Measurements from ENCODE around the gene DIPK1C. TPM values are rescaled to one million over a fixed set of nuclear protein-coding genes. Genes with fewer than 3 reads are reported as not detected.
"Not testable (repeated sequence)": the region's sequence is repeated elsewhere in the genome, so short reads cannot be mapped to it uniquely, and the experiment has no call there.

The DIPK1C gene
- total RNA-seq, result 4.6 TPM
- long read RNA-seq, transcript FAM69C-201 (4 exons, 3,671 nt), result major isoform, 5 of 6 reads
- long read RNA-seq, partial matches to known transcripts, result 0 of 6 reads
- long read RNA-seq, other reads (novel, unspliced or antisense), result 1 of 6 reads

DNA sequence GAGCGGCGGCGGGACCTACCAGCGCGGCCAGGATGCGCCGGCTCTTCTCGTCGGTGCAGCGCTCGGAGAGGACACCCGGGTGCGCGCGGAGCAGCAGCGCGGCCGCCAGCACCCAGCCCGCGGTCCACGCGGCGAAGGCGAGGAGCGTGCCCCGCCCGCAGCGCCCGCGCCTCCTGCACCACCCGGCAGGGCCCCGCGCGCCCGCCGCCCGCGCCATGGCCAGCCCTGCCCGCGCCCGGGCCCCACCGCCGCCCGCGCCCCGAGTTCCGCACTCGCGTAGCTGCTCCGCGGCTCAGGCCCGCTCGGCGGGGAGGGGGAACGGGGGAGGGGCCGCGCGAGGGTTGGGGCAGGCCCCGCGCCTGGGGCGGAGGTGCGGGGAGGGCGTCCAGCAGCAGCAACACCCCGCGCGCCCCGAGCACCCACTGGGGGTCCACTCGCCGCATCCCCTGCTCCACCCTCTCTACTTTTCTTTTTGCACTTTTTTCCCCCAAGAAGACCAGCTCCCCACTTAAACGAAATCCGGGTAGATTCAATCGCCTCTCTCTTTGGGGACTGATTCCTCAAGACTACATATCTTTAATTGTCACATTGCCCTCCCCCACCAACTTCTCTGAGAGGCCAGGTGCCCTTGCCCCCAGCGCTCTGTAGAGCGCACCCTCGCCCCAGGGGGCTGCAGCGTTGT, at the start of gene DIPK1C:
DIPK1C (minus strand) TSS at position 266 of the 682 bp plus-strand sequence; CDS start at position 217, 49 bp downstream.
- DNase-seq (ENCODE audit: missing footprints) (no peak), ATAC-seq (peak; percentile 42)
- intact Hi-C loops (cut with DNase I), result no loop called here

DNA sequence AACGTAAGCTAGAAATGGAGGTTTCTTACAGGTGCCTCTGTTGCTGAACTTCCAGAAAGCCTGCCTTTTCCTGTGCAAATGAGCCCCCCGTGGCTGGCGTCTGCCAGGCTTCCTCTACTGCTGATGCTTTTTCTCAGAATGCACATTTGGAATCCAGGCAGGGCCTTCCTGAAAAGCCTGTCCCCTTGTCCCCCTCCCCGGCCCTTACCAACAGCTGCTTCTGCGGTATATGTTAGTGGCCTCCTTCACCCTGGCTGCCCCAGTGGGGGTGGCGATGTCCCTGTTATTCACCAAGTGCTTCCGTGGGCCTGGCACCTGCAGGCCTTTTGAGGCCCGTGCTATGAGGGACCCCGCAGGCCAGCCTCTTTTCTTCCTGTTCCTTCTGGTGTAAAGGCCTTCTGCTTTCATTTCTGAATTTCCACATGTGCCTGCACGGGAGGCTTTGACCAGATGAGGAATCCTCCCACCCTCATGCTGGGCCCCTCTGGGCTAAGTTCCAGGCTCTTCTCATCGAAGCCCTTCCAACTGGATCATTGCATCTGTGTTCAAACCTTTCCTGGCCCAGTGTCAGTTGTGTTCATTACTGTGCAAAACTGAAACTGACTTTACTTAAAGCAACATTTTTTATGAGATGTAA, 49.5 kb upstream of the DIPK1C start:
- ATAC-seq (no peak), DNase-seq (ENCODE audit: missing footprints) (no peak)
- intact Hi-C loops (cut with DNase I), result no loop called here

DNA sequence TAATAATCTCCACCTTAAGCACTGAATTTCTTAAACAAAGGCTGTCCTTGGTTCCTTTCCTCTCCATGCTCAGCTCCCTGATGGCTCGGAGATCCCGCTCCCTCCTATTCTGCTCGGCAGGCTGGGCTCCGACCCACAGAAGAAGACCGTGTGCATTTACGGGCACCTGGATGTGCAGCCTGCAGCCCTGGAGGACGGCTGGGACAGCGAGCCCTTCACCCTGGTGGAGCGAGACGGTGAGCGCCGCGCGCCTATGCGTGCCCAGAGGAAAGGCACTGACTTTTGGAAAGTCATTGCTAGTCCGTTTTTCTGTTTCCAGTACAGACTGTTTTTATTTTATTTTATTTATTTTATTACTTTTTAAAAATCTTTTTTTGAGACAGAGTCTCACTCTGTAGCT, 48.7 kb upstream of the DIPK1C start:
- DNase-seq (ENCODE audit: missing footprints) (no peak), ATAC-seq (no peak)
- intact Hi-C loops (cut with DNase I), result no loop called here

DNA sequence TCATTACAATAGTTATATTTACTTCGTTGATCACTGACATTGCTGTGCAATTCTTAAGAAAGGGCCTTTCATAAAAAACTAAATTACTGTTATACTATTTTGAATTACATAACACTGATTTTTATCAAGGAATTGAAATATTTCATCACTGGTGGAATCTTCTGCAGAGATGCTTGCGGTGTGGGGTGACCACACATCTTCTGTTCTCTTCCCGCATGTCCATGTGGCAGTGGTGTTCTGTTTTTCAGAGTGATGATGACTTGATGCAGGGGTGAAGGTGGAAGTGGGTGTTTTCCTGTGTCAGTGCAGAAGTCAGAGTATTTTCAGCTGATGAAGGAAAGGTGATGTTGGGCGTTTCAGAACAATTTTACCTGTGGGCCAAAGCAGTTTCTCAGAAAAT, 46.0 kb upstream of the DIPK1C start:
- DNase-seq (ENCODE audit: missing footprints), result no peak

DNA sequence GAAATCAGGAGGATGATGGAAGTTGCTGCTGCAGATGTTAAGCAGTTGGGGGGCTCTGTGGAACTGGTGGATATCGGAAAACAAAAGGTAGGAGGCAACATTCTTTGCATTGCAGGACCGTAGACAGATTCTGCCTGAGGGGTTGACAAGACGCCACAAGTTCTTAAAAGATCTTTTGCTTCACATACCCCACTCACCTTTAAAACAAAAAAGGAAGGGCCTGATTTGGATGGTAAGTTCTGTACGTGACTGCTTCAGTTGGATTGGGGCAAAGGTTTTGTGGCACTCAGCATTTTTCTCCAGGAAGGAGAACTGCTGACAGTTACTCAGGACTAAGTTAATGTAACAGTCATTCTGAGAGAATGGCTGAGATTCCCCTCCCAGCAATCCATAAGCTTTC, 44.3 kb upstream of the DIPK1C start:
- intact Hi-C loops (cut with DNase I), result no loop called here
- DNase-seq (ENCODE audit: missing footprints), result no peak
- ATAC-seq, result no peak

More for the DNA sequence above, 46.0 kb upstream of the DIPK1C start:
- intact Hi-C loops (cut with DNase I), result no loop called here
- ATAC-seq, result no peak

DNA sequence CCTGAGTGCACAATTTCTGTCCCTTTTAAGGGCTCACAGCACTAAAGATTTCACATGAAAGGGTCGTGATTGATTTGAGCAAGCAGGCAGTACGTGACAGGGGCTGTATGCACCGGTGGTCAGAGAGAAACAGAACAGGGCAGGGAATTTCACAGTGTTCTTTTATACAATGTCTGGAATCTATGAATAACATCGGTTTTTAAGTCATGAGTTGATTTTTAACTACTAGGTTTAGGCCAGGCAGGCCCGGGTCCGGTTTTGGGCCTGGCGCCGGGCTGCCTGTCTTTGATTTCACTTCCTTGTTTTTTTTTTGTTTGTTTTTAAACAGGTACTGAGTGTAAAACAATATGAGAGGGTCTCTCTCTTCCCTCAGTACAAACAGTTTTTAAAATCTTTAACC, 43.7 kb upstream of the DIPK1C start:
- DNase-seq (ENCODE audit: missing footprints); intact Hi-C loops (cut with DNase I); ATAC-seq: not testable (repeated sequence)

DNA sequence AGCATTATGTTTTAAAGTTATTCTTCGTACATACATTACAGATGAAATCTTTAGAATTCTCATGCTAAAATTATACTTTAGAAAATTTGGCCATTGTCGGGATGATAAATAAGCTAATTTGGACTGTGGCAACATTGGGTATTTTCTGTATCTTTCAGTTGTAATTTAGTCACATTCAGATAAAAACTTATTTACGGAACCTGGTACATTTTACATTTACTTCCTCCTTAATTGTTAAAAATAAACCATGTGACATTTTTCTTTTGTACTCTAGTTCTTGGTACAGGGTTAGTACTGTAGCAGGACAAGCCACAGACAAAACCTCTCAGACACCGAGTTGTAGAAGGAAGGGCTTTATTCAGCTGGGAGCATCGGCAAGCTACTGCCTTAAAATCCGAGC, 43.3 kb upstream of the DIPK1C start:
- no peak for DNase-seq (ENCODE audit: missing footprints)
- no peak for ATAC-seq
- intact Hi-C loops (cut with DNase I), result no loop called here

DNA sequence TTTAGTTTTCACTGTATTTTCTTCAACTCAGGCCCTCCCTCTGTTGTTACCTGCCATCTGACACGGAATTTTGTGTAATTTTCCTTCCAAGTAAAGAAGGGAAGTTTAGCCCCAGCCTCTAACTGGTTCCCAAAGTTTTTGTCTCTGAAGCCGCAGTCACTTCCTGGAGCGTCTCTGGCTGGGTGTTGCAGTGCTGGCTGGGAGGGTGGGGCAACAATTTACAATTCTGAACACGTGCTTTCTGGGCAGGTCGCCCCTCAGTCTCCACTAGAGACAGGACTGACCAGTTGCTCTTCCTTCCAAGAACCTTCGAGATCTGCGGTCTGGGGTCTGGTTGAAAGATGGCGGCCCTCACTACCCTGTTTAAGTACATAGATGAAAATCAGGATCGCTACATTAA, 42.5 kb upstream of the DIPK1C start:
- ATAC-seq (no peak), DNase-seq (ENCODE audit: missing footprints) (peak; percentile 75)

DNA sequence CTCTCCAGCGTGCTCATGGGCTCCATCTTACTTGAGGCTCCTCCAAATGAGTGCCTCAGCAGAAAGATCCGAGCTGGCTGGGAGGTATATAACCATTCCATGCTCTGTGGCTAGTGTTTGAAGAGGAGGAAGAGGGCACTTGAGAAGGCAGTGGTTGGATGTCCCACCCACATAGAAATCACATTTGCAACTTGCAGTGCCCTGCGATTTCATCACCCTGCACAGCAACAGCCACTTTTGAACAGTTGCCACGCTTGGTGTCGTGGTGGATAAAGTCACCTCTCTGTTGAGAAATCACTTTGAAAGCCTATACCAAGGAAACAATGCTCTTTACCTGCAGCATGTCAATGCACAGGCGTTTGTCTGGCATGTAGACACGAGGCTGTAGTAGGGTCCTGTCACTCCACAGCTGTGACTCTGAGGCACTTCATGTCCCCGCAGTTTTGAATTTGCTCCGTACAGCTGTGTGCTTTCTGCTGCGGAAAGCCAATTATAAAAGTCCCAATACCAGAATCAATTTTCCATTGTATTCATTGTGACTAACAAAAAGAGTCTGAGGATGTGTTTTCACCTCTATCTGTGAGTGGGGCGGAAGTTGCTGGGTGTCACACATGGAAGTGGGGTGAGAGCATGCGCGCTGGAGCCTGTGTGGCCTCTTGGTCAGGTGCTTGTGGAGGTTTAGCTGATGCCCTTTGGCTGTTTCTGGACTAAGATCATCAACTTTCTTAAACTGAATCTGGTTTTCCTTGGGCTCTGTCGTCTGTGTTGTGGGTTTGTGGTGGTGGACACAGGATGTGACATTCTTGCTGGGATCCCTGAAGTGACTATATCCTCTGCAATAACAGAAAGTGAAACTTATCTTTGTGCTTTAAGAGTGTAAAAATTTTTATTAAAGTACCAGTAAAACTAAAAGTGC, 41.9 kb upstream of the DIPK1C start:
- intact Hi-C loops (cut with DNase I), result loop anchor here (5.0 to 10.0 kb wide), 2 partner anchors 304 to 352 kb away; partner anchors contain the start of genes FBXO15 and TIMM21
- ATAC-seq (no peak), DNase-seq (ENCODE audit: missing footprints) (peak; percentile 83)

More for the DNA sequence above, 42.5 kb upstream of the DIPK1C start:
- intact Hi-C loops (cut with DNase I), result loop anchor here (5.0 to 10.0 kb wide), 2 partner anchors 305 to 352 kb away; partner anchors contain the start of genes FBXO15 and TIMM21

DNA sequence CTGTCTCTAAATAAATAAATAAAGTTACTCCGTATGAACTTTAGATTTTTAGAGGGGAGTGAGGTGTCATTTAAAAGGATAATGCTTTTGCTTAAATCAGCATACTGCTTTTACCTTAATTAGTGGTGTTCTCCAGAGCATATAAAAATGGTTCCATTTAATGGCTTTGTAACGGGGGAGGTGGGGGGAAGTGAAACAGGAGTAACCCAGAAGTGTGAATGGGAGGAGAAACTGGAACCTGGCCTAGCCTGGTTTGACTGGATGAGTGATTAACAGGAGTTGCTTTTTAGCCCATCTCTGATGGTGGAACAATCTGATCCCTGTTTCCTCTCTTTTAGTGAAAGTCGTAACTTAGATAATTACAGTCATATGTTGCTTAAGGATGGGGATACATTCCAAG, 40.7 kb upstream of the DIPK1C start:
- no peak for DNase-seq (ENCODE audit: missing footprints)
- intact Hi-C loops (cut with DNase I), result loop anchor here (2.0 to 10.0 kb wide), 3 partner anchors 49 to 350 kb away; partner anchors contain the start of genes FBXO15 and TIMM21
- ATAC-seq, result no peak

DNA sequence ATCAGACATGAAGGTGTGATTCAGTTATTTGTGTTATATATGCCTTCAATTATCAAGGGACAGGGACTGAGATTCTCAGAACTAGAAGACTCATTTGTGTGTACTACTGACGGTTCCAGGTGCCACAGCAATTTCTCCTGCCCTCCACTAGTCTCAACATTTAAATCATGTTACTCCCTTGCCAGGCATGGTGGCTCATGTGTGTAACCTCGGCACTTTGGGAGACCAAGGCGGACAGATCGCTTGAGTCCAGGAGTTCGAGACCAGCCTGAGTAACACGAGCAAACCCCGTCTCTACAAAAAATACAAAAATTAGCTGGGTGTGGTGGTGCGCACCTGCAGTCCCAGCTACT, 40.2 kb upstream of the DIPK1C start:
- DNase-seq (ENCODE audit: missing footprints) (no peak), ATAC-seq (no peak)
- intact Hi-C loops (cut with DNase I), result loop anchor here (2.0 to 10.0 kb wide), 3 partner anchors 50 to 350 kb away; partner anchors contain the start of genes FBXO15 and TIMM21

DNA sequence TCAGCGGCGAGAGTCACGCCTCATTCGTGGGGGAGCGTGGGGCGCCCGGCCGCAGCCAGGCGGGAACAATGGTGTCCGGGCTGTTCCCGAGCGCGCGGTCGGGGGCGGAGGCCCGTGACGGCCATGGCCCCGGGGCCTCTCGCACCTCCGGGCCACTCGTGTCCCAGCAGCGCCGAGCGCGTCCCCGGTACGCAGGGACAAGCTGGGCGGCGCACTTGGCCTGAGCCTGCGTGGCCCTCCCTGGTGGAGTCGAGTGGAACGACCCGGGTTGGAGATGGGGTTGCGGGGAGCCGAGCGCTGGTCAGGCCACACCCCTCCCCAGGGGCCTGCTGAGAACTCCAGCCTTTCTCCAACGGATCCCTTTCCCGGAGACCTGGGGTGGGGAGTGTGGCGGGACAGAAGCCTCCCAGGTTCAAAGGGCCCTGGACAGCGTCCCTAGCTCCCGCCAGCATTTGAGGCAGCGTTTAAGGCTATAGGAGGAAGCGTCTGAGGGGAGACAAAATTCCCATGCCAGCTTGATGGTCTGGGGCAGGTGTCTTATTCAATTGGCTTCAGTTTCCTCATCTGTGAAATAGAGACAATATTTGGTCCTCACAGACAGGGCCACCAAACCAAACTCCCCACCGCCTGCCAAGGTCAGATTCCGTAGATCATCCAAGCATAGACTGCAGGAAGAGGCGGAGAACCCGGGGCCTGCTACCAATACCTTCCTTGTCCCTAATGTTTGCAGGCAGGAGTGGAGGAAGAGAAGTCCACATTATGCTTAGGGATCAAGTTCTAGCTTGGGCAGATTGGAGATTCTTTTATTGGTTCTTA, 39.6 kb upstream of the DIPK1C start:
- intact Hi-C loops (cut with DNase I), result loop anchor here (1.0 to 10.0 kb wide), 4 partner anchors 50 to 349 kb away; partner anchors contain the start of genes FBXO15, TIMM21 and ZNF407
- ATAC-seq, result peak; percentile 58
- DNase-seq (ENCODE audit: missing footprints), result no peak

DNA sequence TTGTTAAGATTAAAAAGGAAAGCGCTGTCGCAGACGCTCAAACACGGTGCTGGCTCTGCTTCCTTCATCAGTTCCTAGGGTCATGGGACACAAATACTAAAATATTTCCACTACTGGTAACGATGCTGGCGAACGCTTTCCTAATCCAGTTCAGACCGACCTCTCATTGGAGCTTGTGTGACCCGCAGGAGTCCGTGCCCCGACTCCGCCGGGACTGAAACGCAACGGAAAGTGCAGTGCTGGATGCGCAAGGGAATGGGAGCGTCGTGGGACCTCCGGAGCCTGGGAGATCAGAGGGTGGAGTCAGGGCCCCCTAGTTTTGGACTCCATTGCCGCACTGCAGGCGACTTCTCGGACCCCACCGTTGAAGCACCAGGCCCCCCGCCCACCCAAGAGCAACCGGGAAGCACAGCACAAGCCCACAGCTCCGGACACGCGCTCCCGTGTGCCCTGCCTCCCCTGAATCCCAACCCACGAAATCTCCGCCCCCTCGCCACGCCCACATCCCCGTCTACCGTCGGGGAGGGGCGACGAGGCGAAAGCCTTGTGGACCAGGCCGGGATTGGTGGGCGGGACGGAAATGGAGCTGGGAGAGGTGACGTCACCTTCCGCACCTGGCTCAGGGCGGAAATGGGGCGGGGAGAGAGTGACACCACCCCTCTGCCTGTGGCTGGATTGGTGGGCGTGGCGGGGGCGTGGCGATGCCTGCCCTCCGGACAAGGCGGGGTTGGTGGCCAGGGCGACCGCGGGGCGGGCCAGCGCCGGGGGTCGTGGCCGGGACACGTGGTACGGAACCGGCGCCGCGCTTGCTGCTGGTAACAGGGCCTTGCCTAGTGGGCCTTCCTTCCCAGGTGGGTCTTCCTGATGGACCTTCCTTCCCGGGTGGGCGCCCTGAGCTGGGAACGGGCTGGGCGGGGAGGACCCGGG, 38.7 kb upstream of the DIPK1C start, which contains the start of gene CNDP2:
CNDP2 (plus strand) TSS at position 783 of the 927 bp plus-strand sequence. CDS start 3,611 bp downstream, outside the sequence.
- peak; percentile 100 for DNase-seq (ENCODE audit: missing footprints)
- ATAC-seq, result peak; percentile 98
- intact Hi-C loops (cut with DNase I), result loop anchor here (1.0 to 10.0 kb wide), 4 partner anchors 51 to 349 kb away; partner anchors contain the start of genes FBXO15, TIMM21 and ZNF407

DNA sequence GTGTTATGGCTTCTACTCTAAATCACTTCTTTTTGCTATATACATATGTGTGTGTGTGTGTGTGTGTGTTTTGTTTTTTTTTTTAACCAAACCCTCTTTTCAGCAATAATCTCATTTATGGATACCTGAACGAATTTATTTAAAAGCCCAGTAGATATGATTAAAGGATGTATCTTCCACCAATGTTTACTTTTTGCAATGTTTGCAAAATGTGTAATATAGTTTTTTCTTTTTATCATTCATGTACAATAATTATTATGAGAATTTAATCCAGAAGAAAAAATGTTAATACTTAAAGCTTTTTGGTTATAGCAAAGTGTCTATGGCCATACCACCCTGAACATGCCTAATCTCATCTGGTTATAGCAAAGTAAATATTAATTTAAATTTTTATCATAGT, 37.4 kb upstream of the DIPK1C start:
- ATAC-seq (no peak), DNase-seq (ENCODE audit: missing footprints) (no peak)
- intact Hi-C loops (cut with DNase I), result loop anchor here (10.0 kb wide), 1 partner anchor 300 kb away; no protein-coding TSS in a partner anchor

DNA sequence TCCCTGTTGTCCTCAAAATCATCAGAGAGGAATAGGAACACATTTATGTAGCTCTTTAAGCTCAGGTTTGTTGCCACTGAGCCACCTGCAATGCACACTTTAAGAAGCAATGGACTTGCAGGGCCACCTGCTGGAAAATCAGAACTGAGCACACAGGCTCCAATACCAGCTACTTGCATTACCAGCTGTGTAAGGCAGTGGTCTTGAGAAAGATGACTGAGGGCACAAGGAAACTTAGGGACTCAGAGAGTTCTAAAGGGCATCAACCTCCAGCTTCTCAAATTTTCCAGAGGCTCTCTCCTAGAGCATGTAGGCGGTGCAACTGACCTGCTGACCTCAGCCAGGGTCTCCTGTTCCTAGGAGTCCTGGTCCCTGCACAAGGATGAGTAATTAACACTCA, 36.6 kb upstream of the DIPK1C start:
- ATAC-seq (no peak), DNase-seq (ENCODE audit: missing footprints) (no peak)
- intact Hi-C loops (cut with DNase I), result loop anchor here (1.0 to 10.0 kb wide), 3 partner anchors 41 to 299 kb away; no protein-coding TSS in a partner anchor

DNA sequence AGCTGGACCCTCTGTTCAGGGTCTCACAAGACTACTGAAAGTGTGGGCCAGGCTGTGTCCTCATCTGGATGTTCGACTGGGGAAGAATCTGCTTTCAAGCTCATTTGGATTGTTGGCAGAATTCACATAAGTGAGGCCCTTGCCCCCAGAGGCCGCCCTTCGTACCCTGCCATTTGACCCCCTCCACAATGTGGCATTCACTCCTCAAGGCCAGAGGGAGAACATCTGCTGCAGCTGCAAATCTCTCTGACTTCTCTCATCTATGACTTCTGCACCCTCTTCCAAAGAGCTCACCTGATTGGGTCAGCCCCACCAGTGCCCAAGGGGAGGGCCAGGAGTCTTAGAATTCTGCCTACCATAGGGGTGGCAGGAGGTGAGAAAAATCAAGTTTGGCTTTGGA, 35.2 kb upstream of the DIPK1C start:
- DNase-seq (ENCODE audit: missing footprints), result no peak
- ATAC-seq, result no peak
- intact Hi-C loops (cut with DNase I), result loop anchor here (2.0 to 10.0 kb wide), 2 partner anchors 39 to 297 kb away; no protein-coding TSS in a partner anchor
